Renal cortex interstitium (tissue), 11 donors: Measurements from ENCODE around the gene TTC28. TPM values are rescaled to one million over a fixed set of nuclear protein-coding genes. Genes with fewer than 3 reads are reported as not detected.
"Not testable (repeated sequence)": the region's sequence is repeated elsewhere in the genome, so short reads cannot be mapped to it uniquely, and the experiment has no call there.

Source experiments
- DNase-seq, 11 donors: peaks; one replicate each; pipeline ENCODE4 v3.0.0-alpha.2; 2013; ENCODE audit warnings: low read depth in 9 of 11, low spot score in 4 of 11; ENCODE audit errors: extremely low read depth in 1 of 11
- polyA plus RNA-seq, 3 donors: library from polyadenylated mRNA; unstranded; fragments of 120-200 nt; gene quantifications; one replicate each; pipeline ENCODE4 v1.2.1, GENCODE V29; 2013; ENCODE audit not compliant: insufficient read length in 3 of 3

Gene TTC28
- polyA plus RNA-seq, 3 donors = 33.1 to 43.1 (median 35.9) TPM

DNA sequence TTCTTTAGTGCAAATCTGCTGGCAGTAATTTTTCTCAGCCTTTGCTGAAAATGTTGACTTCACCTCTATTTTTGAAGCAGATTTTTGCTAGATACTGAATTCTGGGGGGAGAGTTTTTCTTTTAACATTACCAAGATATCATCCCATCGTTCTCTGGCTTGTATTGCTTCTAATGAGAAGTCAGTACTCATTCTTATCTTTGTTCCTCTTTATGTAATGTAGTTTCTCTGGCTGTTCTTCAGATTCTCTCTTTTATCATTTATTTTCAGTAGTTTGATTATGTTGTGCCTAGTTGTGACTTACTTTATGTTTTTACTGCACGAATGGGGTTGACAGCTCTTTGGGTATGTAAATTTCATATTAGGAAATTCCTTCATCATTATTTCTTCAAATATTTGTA is 441.9 kb downstream of the TTC28 start:
- no peak for DNase-seq

DNA sequence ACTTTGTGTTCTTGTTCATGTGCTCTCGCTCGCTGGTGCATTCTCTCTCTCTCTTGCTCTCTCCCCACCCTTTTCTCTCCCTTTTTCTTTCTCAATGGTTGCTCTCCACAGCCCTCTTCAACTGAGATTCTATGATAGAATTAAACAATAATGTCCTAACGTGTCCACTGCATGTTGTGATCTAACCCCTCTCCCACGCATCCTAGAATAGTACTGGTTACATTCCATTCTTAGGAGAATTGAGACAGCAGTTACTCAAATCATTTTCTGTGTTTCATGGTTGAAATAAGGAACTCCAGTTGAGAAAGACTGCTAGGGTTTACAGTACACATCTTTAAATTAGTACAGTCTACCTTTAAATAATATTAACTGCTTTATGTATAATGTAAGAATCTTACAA is 442.5 kb downstream of the TTC28 start:
- no peak for DNase-seq

- DNase-seq = no peak
Measured at GRCh38 chr22:28232204-28232603, 447.4 kb downstream of the TTC28 start.

DNA sequence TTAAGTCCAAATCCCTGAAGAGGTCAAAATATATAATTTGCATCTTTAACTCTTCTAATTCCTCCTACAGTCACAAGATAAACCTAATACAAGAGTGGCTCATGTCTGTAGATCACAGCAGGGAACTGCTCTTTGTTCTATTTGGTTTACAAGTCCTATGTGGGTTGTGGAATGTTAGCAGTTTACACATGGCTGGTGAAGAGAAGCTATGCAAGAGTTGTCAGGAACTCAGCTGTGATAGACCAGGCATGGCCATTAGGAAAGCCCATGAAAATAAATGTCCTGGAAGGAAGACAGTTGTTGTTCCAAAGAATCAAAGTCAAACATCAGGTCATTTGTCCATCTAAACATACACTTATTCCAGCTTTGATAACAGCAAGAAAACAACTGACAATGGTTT is 448.2 kb downstream of the TTC28 start:
- peak in 8 of 11 donors; percentile 24 to 74 (median 48) for DNase-seq

DNA sequence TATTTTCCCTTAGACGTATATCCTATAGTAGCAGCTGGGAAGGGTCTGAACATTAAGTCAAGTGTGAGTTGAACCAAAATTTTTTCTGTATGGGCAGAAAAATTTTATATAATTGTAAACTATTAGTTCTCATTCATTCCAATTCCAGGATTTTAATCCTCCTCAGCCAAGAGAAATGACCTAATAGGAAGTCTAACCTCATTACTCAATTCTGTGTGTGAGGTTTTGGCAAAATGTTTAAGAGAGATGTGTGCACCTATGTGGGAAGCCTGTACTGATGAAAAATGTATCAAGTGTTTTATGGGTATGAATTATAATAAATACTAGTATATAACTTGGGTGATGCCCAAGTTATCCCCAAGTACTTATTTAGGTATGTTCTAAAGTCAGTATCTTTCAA is 449.0 kb downstream of the TTC28 start:
- DNase-seq = no peak

GRCh38 chr22:28229566-28230485 is 449.8 kb downstream of the TTC28 start:
- no peak for DNase-seq

DNA sequence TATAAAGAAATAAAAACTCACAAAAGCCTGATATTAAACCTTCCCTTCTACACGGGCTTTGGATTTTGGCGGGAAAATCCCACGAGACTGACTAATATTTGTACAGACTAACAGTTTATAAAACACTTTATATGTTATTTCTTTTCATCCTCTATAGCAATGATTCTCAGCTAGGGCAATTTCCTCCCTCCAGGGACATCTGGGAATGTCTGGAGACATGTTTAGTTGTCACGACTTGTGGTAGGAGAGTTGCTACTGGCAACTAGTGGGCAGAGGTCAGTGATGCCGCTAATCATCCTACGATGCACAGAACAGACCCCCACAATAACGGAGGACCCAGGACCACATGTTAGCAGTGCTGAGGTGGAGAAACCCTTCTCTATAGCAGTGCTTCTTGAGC is 455.8 kb downstream of the TTC28 start:
- no peak for DNase-seq

- DNase-seq = no peak
Measured at GRCh38 chr22:28222976-28223745, 456.5 kb downstream of the TTC28 start.

GRCh38 chr22:28222571-28222970 is 457.1 kb downstream of the TTC28 start:
- DNase-seq = no peak

- DNase-seq = no peak
Measured at GRCh38 chr22:28222052-28222451, 457.6 kb downstream of the TTC28 start.

DNA sequence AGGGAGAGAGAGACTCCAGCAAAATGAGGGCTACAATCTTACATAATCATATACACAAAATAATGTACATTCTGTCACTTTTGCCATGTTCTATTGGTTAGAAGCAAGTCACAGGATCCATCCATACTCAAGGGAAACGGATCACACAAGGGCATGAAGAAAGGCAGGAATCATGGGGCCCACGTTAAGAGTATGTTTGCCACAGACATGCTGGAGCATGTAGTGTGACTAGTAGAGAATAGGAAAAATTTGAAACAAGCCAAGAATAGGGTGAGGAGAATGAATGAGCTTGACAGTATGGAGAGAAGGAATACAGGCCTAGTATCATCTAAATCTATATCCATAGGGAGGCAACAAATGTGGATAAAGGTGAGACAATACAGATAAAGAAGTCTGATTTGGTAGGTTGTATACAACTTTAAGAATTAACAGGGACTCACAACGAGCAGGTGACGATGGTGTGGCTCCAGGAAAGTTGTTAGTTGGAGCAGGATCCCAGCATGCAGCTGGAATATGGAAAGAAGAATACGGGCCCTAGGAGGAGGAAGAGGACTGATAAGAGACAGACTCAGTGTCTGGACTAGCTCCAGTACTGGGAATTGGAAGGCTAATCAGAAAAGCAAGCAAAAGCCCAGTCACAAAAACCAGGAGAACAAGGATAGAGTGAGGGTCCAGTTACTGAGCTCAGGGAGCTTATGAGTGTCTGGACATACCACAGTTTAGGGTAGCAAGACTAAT is 458.8 kb downstream of the TTC28 start:
- no peak for DNase-seq

GRCh38 chr22:28217277-28217676 is 462.4 kb downstream of the TTC28 start:
- no peak for DNase-seq

DNA sequence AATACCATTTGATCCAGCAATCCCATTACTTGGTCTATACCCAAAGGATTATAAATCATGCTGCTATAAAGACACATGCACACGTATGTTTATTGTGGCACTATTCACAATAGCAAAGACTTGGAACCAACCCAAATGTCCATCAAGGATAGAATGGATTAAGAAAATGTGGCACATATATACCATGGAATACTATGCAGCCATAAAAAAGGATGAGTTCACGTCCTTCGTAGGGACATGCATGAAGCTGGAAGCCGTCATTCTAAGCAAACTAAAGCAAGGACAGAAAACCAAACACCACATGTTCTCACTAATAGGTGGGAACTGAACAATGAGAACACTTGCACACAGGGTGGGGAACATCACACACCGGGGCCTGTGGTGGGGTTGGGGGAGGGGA is 464.9 kb downstream of the TTC28 start:
- not testable (repeated sequence) for DNase-seq

GRCh38 chr22:28209457-28209856 is 470.2 kb downstream of the TTC28 start:
- not testable (repeated sequence) for DNase-seq

- DNase-seq = no peak
Measured at GRCh38 chr22:28208787-28209186, 470.9 kb downstream of the TTC28 start.

GRCh38 chr22:28208036-28208435 is 471.6 kb downstream of the TTC28 start:
- DNase-seq = no peak

GRCh38 chr22:28207281-28208030 is 472.2 kb downstream of the TTC28 start:
- no peak for DNase-seq

DNA sequence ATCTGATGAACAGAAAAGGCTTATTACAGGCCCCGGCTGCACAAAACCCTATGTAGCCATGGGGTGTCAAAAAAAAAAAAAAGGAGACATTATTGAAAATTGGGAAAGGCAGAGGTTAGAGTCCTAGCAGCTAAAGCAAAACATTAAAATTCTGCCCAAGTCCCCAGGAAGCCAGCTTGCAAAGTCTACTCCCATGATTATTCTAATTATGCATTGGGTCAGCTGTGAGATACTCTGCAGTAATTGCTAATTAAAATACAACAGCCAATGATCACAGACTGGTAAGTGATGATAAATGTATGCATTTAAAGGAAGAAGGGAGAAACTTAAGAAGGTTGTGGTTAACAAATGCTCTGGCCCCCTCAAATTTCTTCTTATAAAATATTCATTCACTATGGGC is 473.7 kb downstream of the TTC28 start:
- no peak for DNase-seq

DNA sequence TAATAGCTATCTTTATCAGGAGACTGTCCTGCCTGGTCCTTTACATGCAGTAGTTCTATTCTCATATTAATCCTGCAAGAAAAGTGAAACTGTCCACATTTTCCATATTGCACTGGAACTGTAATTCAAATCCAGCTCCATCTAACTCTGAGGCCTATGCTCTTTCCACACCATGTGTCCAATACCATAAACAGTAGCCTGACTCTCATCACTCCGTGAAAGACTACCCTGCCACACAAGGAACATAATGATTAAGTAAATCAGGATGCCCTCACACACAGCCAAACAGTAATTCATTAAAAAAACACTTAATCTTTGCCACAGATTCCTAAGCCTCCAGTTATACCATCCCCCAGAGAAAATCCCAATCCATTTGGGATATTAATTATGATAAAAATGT is 475.3 kb downstream of the TTC28 start:
- no peak for DNase-seq
